ENCODE data around the gene EPB41L4B.
A peak's percentile ranks its signal among the peaks of the same experiment; 100 is the strongest.

The EPB41L4B gene

GRCh38 chr9:109314011-109314531, 6.8 kb downstream of the EPB41L4B start:
- H3K27ac ChIP-seq: peak overlapping the region; percentile 18; the same call in 1 of the 2 replicates
- ChIA-PET POLR2A (ENCODE audit: low non-redundant PET) (no interaction called here), CTCF (no interaction called here)
- no peak for DNase-seq (ENCODE audit: low spot score)
- no peak for TF ChIP-seq CTCF (conservative IDR thresholded peaks at IDR 0.05; ENCODE audit: low read depth)

- POLR2A ChIA-PET (ENCODE audit: low non-redundant PET): no interaction called here
- TF ChIP-seq CTCF (conservative IDR thresholded peaks at IDR 0.05; ENCODE audit: low read depth): no peak
- CTCF ChIA-PET: no interaction called here
- H3K27ac ChIP-seq: no peak overlapping the region
- no peak for DNase-seq (ENCODE audit: low spot score)
These were observed 7.5 kb downstream of the EPB41L4B start for GRCh38 chr9:109313351-109313750.

- CTCF ChIA-PET: interaction anchor here (1.1 kb wide), 1 partner anchor 9 kb away, joined by 3 read pairs; no protein-coding TSS in a partner anchor
- POLR2A ChIA-PET (ENCODE audit: low non-redundant PET): no interaction called here
- H3K27ac ChIP-seq: peak overlapping the region; percentile 9; the same call in 1 of the 2 replicates
- no peak for TF ChIP-seq CTCF (conservative IDR thresholded peaks at IDR 0.05; ENCODE audit: low read depth)
- no peak for DNase-seq (ENCODE audit: low spot score)
These were observed 8.1 kb downstream of the EPB41L4B start for GRCh38 chr9:109312783-109313182.

- TF ChIP-seq CTCF (conservative IDR thresholded peaks at IDR 0.05; ENCODE audit: low read depth): no peak
- POLR2A ChIA-PET (ENCODE audit: low non-redundant PET): no interaction called here
- DNase-seq (ENCODE audit: low spot score): no peak
- CTCF ChIA-PET: interaction anchor here (1.1 kb wide), 1 partner anchor 8 kb away, joined by 3 read pairs; no protein-coding TSS in a partner anchor
- peak overlapping the region; percentile 44 for H3K27ac ChIP-seq
These were observed 9.1 kb downstream of the EPB41L4B start for GRCh38 chr9:109311731-109312130.

GRCh38 chr9:109311286-109311685, 9.6 kb downstream of the EPB41L4B start:
- ChIA-PET CTCF (no interaction called here), POLR2A (ENCODE audit: low non-redundant PET) (no interaction called here)
- no peak for TF ChIP-seq CTCF (conservative IDR thresholded peaks at IDR 0.05; ENCODE audit: low read depth)
- DNase-seq (ENCODE audit: low spot score): no peak
- H3K27ac ChIP-seq: peak overlapping the region; percentile 44

- ChIA-PET POLR2A (ENCODE audit: low non-redundant PET) (no interaction called here), CTCF (interaction anchor here (0.7 kb wide), 1 partner anchor 998 kb away, joined by 7 read pairs; no protein-coding TSS in a partner anchor)
- DNase-seq (ENCODE audit: low spot score): no peak
- no peak overlapping the region for H3K27ac ChIP-seq
- TF ChIP-seq CTCF (conservative IDR thresholded peaks at IDR 0.05; ENCODE audit: low read depth): no peak
These were observed 10.4 kb downstream of the EPB41L4B start for GRCh38 chr9:109310486-109310901.
